Measurements from ENCODE around the gene GABPB2.

GRCh38 chr1:151060657-151061421, 9.7 kb upstream of the GABPB2 start:
- TF ChIP-seq, protein P1, sequence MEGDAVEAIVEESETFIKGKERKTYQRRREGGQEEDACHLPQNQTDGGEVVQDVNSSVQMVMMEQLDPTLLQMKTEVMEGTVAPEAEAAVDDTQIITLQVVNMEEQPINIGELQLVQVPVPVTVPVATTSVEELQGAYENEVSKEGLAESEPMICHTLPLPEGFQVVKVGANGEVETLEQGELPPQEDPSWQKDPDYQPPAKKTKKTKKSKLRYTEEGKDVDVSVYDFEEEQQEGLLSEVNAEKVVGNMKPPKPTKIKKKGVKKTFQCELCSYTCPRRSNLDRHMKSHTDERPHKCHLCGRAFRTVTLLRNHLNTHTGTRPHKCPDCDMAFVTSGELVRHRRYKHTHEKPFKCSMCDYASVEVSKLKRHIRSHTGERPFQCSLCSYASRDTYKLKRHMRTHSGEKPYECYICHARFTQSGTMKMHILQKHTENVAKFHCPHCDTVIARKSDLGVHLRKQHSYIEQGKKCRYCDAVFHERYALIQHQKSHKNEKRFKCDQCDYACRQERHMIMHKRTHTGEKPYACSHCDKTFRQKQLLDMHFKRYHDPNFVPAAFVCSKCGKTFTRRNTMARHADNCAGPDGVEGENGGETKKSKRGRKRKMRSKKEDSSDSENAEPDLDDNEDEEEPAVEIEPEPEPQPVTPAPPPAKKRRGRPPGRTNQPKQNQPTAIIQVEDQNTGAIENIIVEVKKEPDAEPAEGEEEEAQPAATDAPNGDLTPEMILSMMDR (conservative IDR thresholded peaks at IDR 0.05; ENCODE audit: low read depth, low read length), result no peak
- TF ChIP-seq EZH2 (IDR thresholded peaks at IDR 0.05; ENCODE audit: low read length, unreplicated experiment) (no peak), EZH2phosphoT487 (IDR thresholded peaks at IDR 0.05; ENCODE audit: borderline replicate concordance, low read length) (no peak)

Data from PC-3 (cell line).